ENCODE results near the gene PSENEN. TPM values are rescaled to one million over a fixed set of nuclear protein-coding genes. Genes with fewer than 3 reads are reported as not detected.

Gene PSENEN
- total RNA-seq, 4 donors from 2014 or later = 20.4 to 35.7 (median 29.5) TPM

GRCh38 chr19:35755131-35755549, 9.7 kb downstream of the PSENEN start:
- Histone ChIP-seq H3K36me3 (peaks cover 0 to 45% of the 10 kb centered on the region in 2 donors), H3K9me3 (no peaks in the 10 kb centered on the region), H3K4me1 (peaks cover 0 to 72% (median 31%) of the 10 kb centered on the region in 3 donors), H3K27ac (peak overlapping the region; percentile 93 to 99 (median 96)), H3K27me3 (no peaks in the 10 kb centered on the region), H3K4me3 (peak overlapping the region; percentile 14 to 81)
- TF ChIP-seq POLR2A (IDR thresholded peaks at IDR 0.05) = peak in 1 of 2 donors; percentile 12
- TF ChIP-seq CTCF (IDR thresholded peaks at IDR 0.05) = no peak
- 11 to 36% methylated on average over 5 to 7 of the region's 17 CpGs for WGBS, 2 donors (ENCODE audit: low coverage in 1 of 2)
- ATAC-seq = no peak

- Histone ChIP-seq H3K9me3 (no peaks in the 10 kb centered on the region), H3K4me3 (peak overlapping the region; percentile 51 to 81), H3K36me3 (peaks cover 0 to 51% of the 10 kb centered on the region in 2 donors), H3K27ac (peak overlapping the region; percentile 93 to 99 (median 96)), H3K27me3 (no peaks in the 10 kb centered on the region), H3K4me1 (peaks cover 0 to 68% (median 31%) of the 10 kb centered on the region in 3 donors)
- 4 to 33% methylated on average over 5 to 7 of the region's 74 CpGs for WGBS, 2 donors (ENCODE audit: low coverage in 1 of 2)
- peak; percentile 68 for ATAC-seq
- TF ChIP-seq POLR2A (IDR thresholded peaks at IDR 0.05) (peak; percentile 8 to 50), EP300 (IDR thresholded peaks at IDR 0.05) (no peak), POLR2AphosphoS5 (IDR thresholded peaks at IDR 0.05) (peak; percentile 65), CTCF (IDR thresholded peaks at IDR 0.05) (no peak)
These were observed 10.3 kb downstream of the PSENEN start for GRCh38 chr19:35755550-35756376.

- H3K4me3 ChIP-seq = peak within 1 kb of the TSS; percentile 51 to 81
- H3K4me1 ChIP-seq = peaks cover 0 to 67% (median 31%) of the 10 kb centered on the region in 3 donors
- H3K27ac ChIP-seq = peak within 1 kb of the TSS; percentile 93 to 99 (median 96)
- TF ChIP-seq EP300 (IDR thresholded peaks at IDR 0.05) = no peak
- TF ChIP-seq CTCF (IDR thresholded peaks at IDR 0.05) = no peak
- TF ChIP-seq POLR2AphosphoS5 (IDR thresholded peaks at IDR 0.05) = peak; percentile 96
- peak; percentile 91 to 98 for TF ChIP-seq POLR2A (IDR thresholded peaks at IDR 0.05)
- peak; percentile 13 for ATAC-seq
- WGBS, 2 donors (ENCODE audit: low coverage in 1 of 2) = 5 to 13% methylated on average over 5 to 10 of the region's 52 CpGs
- H3K36me3 ChIP-seq = peaks cover 0 to 50% of the 10 kb centered on the region in 2 donors
- H3K9me3 ChIP-seq = no peaks in the 10 kb centered on the region
- no peaks in the 10 kb centered on the region for H3K27me3 ChIP-seq
These were observed 11.2 kb downstream of the PSENEN start, which contains the start of gene HSPB6 for GRCh38 chr19:35756377-35757230. Gene HSPB6 (minus strand): TSS chr19:35757029. CDS start chr19:35757008, 21 bp downstream.

DNA sequence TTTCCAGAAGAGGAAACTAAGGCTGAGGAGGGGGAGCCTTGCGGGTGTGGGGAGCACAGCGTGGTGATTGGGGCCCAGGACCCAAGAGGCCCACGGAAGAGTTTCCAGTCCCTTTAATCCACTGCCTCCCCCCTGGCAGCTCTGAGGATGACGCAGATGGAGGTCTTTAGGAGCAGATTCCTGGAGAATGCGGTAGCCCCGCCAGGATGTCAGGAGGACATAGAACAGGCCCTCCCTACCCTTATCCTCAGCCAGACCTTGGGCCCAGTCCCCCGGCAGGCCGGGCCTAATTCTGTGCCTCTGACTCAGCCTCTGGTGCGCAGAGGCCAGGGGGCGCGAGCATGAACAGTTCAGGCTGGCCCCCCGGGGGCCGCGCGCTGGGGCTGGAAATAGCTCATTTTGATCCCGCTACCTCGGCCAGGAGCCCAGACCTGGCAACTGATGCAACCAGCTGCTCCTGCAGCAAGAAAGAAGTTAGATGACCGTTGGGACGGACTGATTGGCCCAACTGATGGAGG, 11.8 kb downstream of the PSENEN start:
- no CpG with 5 or more reads among the region's 19 CpGs for WGBS, 2 donors (ENCODE audit: low coverage in 1 of 2)
- Histone ChIP-seq H3K9me3 (no peaks in the 10 kb centered on the region), H3K36me3 (peaks cover 0 to 51% of the 10 kb centered on the region in 2 donors), H3K4me3 (peak overlapping the region; percentile 51 to 81), H3K27ac (peak overlapping the region; percentile 93 to 99 (median 96)), H3K27me3 (no peaks in the 10 kb centered on the region), H3K4me1 (peaks cover 0 to 64% (median 31%) of the 10 kb centered on the region in 3 donors)
- TF ChIP-seq POLR2A (IDR thresholded peaks at IDR 0.05) = no peak
- TF ChIP-seq POLR2AphosphoS5 (IDR thresholded peaks at IDR 0.05) = peak; percentile 97
- peak in 1 of 4 experiments; percentile 17 for TF ChIP-seq CTCF (IDR thresholded peaks at IDR 0.05)
- peak; percentile 72 for ATAC-seq
